Astrocyte (in vitro differentiated cells and primary cell): Measurements from ENCODE around the gene MZT2B. TPM values are rescaled to one million over a fixed set of nuclear protein-coding genes. Genes with fewer than 3 reads are reported as not detected.
"Not testable (repeated sequence)": the region's sequence is repeated elsewhere in the genome, so short reads cannot be mapped to it uniquely, and the experiment has no call there.

Experiments
- DNase-seq: peaks from one replicate; pipeline ENCODE4 v3.0.0-alpha.2; 2010; ENCODE audit warnings: low read depth
- FAIRE-seq: peaks from 2 replicates; lab custom pipeline; 2011; peaks lifted over from hg19 to GRCh38; lab: Jason Lieb, UNC
- H2AFZ ChIP-seq: 2 replicates; pipeline ENCODE4 v1.6.0; 2012; ENCODE audit warnings: low read depth, low read length, inconsistent platforms
- H3K27ac ChIP-seq: 2 replicates; pipeline ENCODE4 v1.5.1; 2011; ENCODE audit warnings: low read depth, low read length, inconsistent platforms
- H3K27me3 ChIP-seq: 2 replicates; pipeline ENCODE4 v1.6.0; 2011; ENCODE audit warnings: low read length, inconsistent platforms; ENCODE audit not compliant: insufficient read depth
- H3K36me3 ChIP-seq: 2 replicates; pipeline ENCODE4 v1.5.1; 2011; ENCODE audit warnings: low read length, inconsistent platforms; ENCODE audit not compliant: insufficient read depth
- H3K4me1 ChIP-seq: 2 replicates; pipeline ENCODE4 v1.5.1; 2011; ENCODE audit warnings: low read length, inconsistent platforms; ENCODE audit not compliant: insufficient read depth
- H3K4me2 ChIP-seq: 2 replicates; pipeline ENCODE4 v1.6.0; 2012; ENCODE audit warnings: low read length, inconsistent platforms
- H3K4me3 ChIP-seq: 2 replicates; pipeline ENCODE4 v1.5.1; 2011; ENCODE audit warnings: low read depth, mild to moderate bottlenecking, low read length, inconsistent platforms; ENCODE audit not compliant: insufficient read depth
- H3K79me2 ChIP-seq: 2 replicates; pipeline ENCODE4 v1.6.0; 2012; ENCODE audit warnings: mild to moderate bottlenecking, low read length, inconsistent platforms; ENCODE audit not compliant: insufficient read depth
- H3K9ac ChIP-seq: 2 replicates; pipeline ENCODE4 v1.6.0; 2012; ENCODE audit warnings: mild to moderate bottlenecking, low read length, inconsistent platforms
- H3K9me3 ChIP-seq: 2 replicates; pipeline ENCODE4 v1.5.1; 2012; ENCODE audit warnings: low read depth, mild to moderate bottlenecking, low read length, inconsistent platforms; ENCODE audit not compliant: insufficient read depth
- H4K20me1 ChIP-seq: 2 replicates; pipeline ENCODE4 v1.6.0; 2012; ENCODE audit warnings: low read length, inconsistent platforms; ENCODE audit not compliant: insufficient read depth
- H3K27ac Mint-ChIP-seq: one replicate; pipeline ENCODE4 v1.8.0; 2021; ENCODE audit warnings: mild to moderate bottlenecking, mixed read lengths; ENCODE audit not compliant: unreplicated experiment
- H3K27me3 Mint-ChIP-seq: one replicate; pipeline ENCODE4 v1.8.0; 2021; ENCODE audit warnings: low read depth, mixed read lengths; ENCODE audit not compliant: unreplicated experiment
- H3K36me3 Mint-ChIP-seq: one replicate; pipeline ENCODE4 v1.8.0; 2021; ENCODE audit warnings: low read depth, mixed read lengths; ENCODE audit not compliant: unreplicated experiment
- H3K4me1 Mint-ChIP-seq: one replicate; pipeline ENCODE4 v1.8.0; 2021; ENCODE audit warnings: low read depth, mixed read lengths; ENCODE audit not compliant: unreplicated experiment
- H3K4me3 Mint-ChIP-seq: one replicate; pipeline ENCODE4 v1.8.0; 2021; ENCODE audit warnings: mild to moderate bottlenecking, moderate library complexity, mixed read lengths; ENCODE audit not compliant: unreplicated experiment
- H3K9me3 Mint-ChIP-seq: one replicate; pipeline ENCODE4 v1.8.0; 2021; ENCODE audit warnings: mild to moderate bottlenecking, mixed read lengths; ENCODE audit not compliant: unreplicated experiment
- EZH2 ChIP-seq: IDR thresholded peaks from 2 replicates; pipeline ENCODE4 v1.6.1; 2012; ENCODE audit warnings: mild to moderate bottlenecking, low read length, inconsistent platforms; ENCODE audit not compliant: insufficient read depth
- total RNA-seq: library from RNA; stranded (reverse); gene quantifications from 2 replicates; pipeline ENCODE4 v1.2.1, GENCODE V29; 2021
- TF ChIP-seq, protein P1 (sequence below): IDR thresholded peaks from 2 replicates; pipeline ENCODE4 v1.5.1; 2011; ENCODE audit warnings: low read depth, mild to moderate bottlenecking, inconsistent platforms, low read length, moderate library complexity; ENCODE audit not compliant: insufficient read depth

MZT2B gene
- total RNA-seq, 1 donor from 2014 or later = 232 TPM

DNA sequence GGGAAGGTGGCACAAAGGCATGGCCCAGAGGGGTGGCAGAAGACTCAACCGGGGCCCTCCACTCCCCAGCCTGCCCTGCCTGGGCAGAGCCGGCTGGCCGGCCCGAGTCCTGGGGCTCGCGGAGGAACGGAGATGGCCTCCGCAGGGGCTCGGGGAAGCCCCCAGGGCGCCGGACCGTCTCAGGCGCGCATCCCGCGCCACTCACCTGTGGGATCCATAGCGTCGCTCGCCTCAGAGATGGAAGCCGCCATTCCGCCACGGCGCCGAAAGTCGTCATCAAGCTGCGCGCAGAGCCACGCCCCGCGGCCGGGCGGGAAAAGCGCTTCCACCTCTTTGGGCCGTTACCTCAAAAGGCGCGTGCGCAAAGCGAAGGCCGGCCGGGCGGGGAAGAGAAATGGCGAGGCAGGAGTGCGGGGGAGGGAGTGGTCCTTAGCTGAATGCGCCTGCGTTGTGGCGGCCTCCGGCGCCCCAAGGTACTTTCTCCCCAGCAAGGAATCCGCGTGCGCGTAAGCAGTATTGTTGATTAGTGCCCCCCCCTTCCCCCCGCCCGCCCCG, 660 bp upstream of the MZT2B start, which contains the start of gene SMPD4:
Gene SMPD4, minus strand, starts transcription at position 278 of the 555 bp plus-strand sequence. CDS start 5,010 bp downstream, outside the sequence.
- peak; percentile 85 for DNase-seq
- Histone ChIP-seq H4K20me1 (peaks cover 36% of the 10 kb centered on the region), H3K27me3 (no peaks in the 10 kb centered on the region), H2AFZ (peak within 1 kb of the TSS; percentile 92), H3K9me3 (no peaks in the 10 kb centered on the region), H3K9ac (peak within 1 kb of the TSS; percentile 99), H3K79me2 (peaks cover 87% of the 10 kb centered on the region), H3K27ac (peak within 1 kb of the TSS; percentile 92), H3K4me1 (peaks cover 21% of the 10 kb centered on the region), H3K4me3 (peak within 1 kb of the TSS; percentile 99), H3K4me2 (peak within 1 kb of the TSS; percentile 95), H3K36me3 (no peaks in the 10 kb centered on the region)
- Mint-ChIP-seq H3K27ac (peak within 1 kb of the TSS; percentile 96), H3K36me3 (peaks cover 3% of the 10 kb centered on the region), H3K4me3 (peak within 1 kb of the TSS; percentile 99), H3K4me1 (peaks cover 13% of the 10 kb centered on the region), H3K9me3 (no peaks in the 10 kb centered on the region), H3K27me3 (no peaks in the 10 kb centered on the region)
- TF ChIP-seq EZH2 = no peak
- TF ChIP-seq, protein P1, sequence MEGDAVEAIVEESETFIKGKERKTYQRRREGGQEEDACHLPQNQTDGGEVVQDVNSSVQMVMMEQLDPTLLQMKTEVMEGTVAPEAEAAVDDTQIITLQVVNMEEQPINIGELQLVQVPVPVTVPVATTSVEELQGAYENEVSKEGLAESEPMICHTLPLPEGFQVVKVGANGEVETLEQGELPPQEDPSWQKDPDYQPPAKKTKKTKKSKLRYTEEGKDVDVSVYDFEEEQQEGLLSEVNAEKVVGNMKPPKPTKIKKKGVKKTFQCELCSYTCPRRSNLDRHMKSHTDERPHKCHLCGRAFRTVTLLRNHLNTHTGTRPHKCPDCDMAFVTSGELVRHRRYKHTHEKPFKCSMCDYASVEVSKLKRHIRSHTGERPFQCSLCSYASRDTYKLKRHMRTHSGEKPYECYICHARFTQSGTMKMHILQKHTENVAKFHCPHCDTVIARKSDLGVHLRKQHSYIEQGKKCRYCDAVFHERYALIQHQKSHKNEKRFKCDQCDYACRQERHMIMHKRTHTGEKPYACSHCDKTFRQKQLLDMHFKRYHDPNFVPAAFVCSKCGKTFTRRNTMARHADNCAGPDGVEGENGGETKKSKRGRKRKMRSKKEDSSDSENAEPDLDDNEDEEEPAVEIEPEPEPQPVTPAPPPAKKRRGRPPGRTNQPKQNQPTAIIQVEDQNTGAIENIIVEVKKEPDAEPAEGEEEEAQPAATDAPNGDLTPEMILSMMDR = no peak
- FAIRE-seq = no peak

DNA sequence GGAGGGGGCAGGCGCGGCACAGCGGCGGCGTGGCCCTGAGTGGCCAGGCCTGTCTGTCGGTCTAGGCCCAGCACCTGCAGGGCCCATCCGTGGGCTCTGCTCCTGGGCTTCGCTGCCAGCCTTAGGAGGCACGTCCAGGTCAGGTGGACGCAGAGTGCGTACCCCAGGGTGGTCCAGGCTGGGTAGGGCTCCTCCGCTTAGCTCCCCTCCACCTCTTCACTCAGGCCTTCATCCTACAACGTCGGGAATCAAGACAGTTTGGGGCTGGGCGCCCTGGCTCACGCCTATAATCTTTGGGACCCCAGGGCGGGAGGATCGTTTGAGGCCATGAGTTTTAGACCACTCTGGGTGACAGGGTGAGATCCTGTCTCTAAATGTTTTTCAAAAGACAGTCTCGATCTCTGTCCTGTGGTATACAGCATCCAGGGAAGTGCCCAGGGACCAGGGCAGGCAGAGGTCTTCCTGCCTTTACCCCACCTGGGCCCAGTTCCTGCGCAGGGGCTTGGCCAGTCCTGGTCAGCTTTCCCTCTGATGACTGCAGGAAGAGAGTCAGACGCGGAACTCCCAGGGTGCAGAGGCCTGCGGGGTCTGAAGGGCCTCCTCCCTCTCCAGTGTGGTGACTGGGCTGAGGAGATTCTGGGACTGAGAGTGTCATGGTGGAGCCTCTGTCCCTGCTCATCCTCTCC, 907 bp downstream of the MZT2B start:
- Histone ChIP-seq H2AFZ (peak overlapping the region; percentile 34), H3K79me2 (peaks cover 76% of the 10 kb centered on the region), H3K4me1 (peaks cover 21% of the 10 kb centered on the region), H3K9ac (peak overlapping the region; percentile 85), H4K20me1 (peaks cover 22% of the 10 kb centered on the region), H3K4me3 (peak overlapping the region; percentile 67), H3K27ac (peak overlapping the region; percentile 47), H3K4me2 (peak overlapping the region; percentile 96)
- H3K4me3 Mint-ChIP-seq = peak overlapping the region; percentile 82
- FAIRE-seq, H3K27me3 ChIP-seq, H3K36me3 Mint-ChIP-seq, H3K9me3 ChIP-seq, H3K36me3 ChIP-seq, H3K27me3 Mint-ChIP-seq, H3K9me3 Mint-ChIP-seq: not testable (repeated sequence)
- peak overlapping the region; percentile 47 for H3K27ac Mint-ChIP-seq
- peak; percentile 4 for DNase-seq
- peaks cover 17% of the 10 kb centered on the region for H3K4me1 Mint-ChIP-seq

- no peaks in the 10 kb centered on the region for H3K9me3 Mint-ChIP-seq
- H3K4me3 Mint-ChIP-seq = peak overlapping the region; percentile 82
- FAIRE-seq = no peak
- Histone ChIP-seq H3K36me3 (no peaks in the 10 kb centered on the region), H3K27me3 (no peaks in the 10 kb centered on the region), H3K9ac (peak overlapping the region; percentile 85), H3K27ac (no peak overlapping the region), H3K4me1 (peaks cover 21% of the 10 kb centered on the region), H3K4me3 (peak overlapping the region; percentile 67), H3K4me2 (peak overlapping the region; percentile 96), H4K20me1 (peaks cover 17% of the 10 kb centered on the region), H2AFZ (peak overlapping the region; percentile 9), H3K79me2 (peaks cover 68% of the 10 kb centered on the region), H3K9me3 (no peaks in the 10 kb centered on the region)
- TF ChIP-seq, protein P1 = no peak
- no peak for TF ChIP-seq EZH2
- peak; percentile 26 for DNase-seq
- H3K27me3 Mint-ChIP-seq = no peaks in the 10 kb centered on the region
- peaks cover 3% of the 10 kb centered on the region for H3K36me3 Mint-ChIP-seq
- H3K4me1 Mint-ChIP-seq = peaks cover 18% of the 10 kb centered on the region
- no peak overlapping the region for H3K27ac Mint-ChIP-seq
Observed at GRCh38 chr2:130183512-130184373, 1.7 kb downstream of the MZT2B start.
